HG02798 (cell line): ENCODE data around the gene ATAD3A.
"Not testable (repeated sequence)": the region's sequence is repeated elsewhere in the genome, so short reads cannot be mapped to it uniquely, and the experiment has no call there.

Experiments
- ATAC-seq: cut with Tn5 transposase; IDR thresholded peaks from one replicate; pipeline ENCODE4 v1.9.1; 2021; ENCODE audit warnings: mild to moderate bottlenecking; ENCODE audit not compliant: unreplicated experiment, poor library complexity

The ATAD3A gene

GRCh38 chr1:1551524-1552262 lies 39.7 kb downstream of the ATAD3A start:
- no peak for ATAC-seq

GRCh38 chr1:1552263-1552639 lies 40.3 kb downstream of the ATAD3A start:
- ATAC-seq = no peak

GRCh38 chr1:1553821-1554494 lies 42.0 kb downstream of the ATAD3A start:
- no peak for ATAC-seq

GRCh38 chr1:1554550-1554925 lies 42.6 kb downstream of the ATAD3A start:
- ATAC-seq = no peak

- ATAC-seq = no peak
These were observed 43.3 kb downstream of the ATAD3A start for GRCh38 chr1:1554926-1555915.

GRCh38 chr1:1556505-1556904 lies 44.5 kb downstream of the ATAD3A start:
- ATAC-seq = no peak

- ATAC-seq = not testable (repeated sequence)
These were observed 45.0 kb downstream of the ATAD3A start for GRCh38 chr1:1556961-1557360.

GRCh38 chr1:1557688-1558087 lies 45.7 kb downstream of the ATAD3A start:
- ATAC-seq = not testable (repeated sequence)

- ATAC-seq = no peak
These were observed 46.6 kb downstream of the ATAD3A start for GRCh38 chr1:1558591-1558990.

GRCh38 chr1:1559066-1559465 lies 47.1 kb downstream of the ATAD3A start:
- ATAC-seq = no peak

GRCh38 chr1:1560178-1560577 lies 48.2 kb downstream of the ATAD3A start:
- no peak for ATAC-seq

GRCh38 chr1:1561801-1562470 lies 50.0 kb downstream of the ATAD3A start:
- ATAC-seq = no peak

- ATAC-seq = no peak
These were observed 50.7 kb downstream of the ATAD3A start for GRCh38 chr1:1562556-1563195.

- no peak for ATAC-seq
These were observed 51.7 kb downstream of the ATAD3A start for GRCh38 chr1:1563688-1564087.

GRCh38 chr1:1564268-1564667 lies 52.3 kb downstream of the ATAD3A start:
- ATAC-seq = no peak

- no peak for ATAC-seq
These were observed 53.4 kb downstream of the ATAD3A start for GRCh38 chr1:1565340-1565739.

GRCh38 chr1:1567152-1567875 lies 55.4 kb downstream of the ATAD3A start:
- ATAC-seq = no peak

- ATAC-seq = no peak
These were observed 55.9 kb downstream of the ATAD3A start for GRCh38 chr1:1567891-1568291.

GRCh38 chr1:1569341-1569740 lies 57.4 kb downstream of the ATAD3A start:
- ATAC-seq = no peak
